Smooth muscle cell (in vitro differentiated cells): Measurements from ENCODE around the gene ADCYAP1. TPM values are rescaled to one million over a fixed set of nuclear protein-coding genes. Genes with fewer than 3 reads are reported as not detected.

ENCODE experiments used
- DNase-seq: peaks from one replicate; lab custom pipeline; 2025; ENCODE audit not compliant: unreplicated experiment; lab: John Stamatoyannopoulos, UW
- H2AFZ ChIP-seq: fragments of 200-600 bp; sonication (generic); 2 replicates; pipeline ENCODE4 v1.6.0; 2016; ENCODE audit warnings: antibody characterized with exemption, low read depth, mild to moderate bottlenecking
- H3F3A ChIP-seq: fragments of 200-600 bp; sonication (generic); 2 replicates; pipeline ENCODE4 v1.6.0; 2017; ENCODE audit warnings: antibody characterized with exemption, low read depth
- H3K27ac ChIP-seq: fragments of 200-600 bp; sonication (generic); 2 replicates; pipeline ENCODE4 v1.5.1; 2016; ENCODE audit warnings: low read depth, mild to moderate bottlenecking
- H3K27me3 ChIP-seq: fragments of 200-600 bp; sonication (generic); 2 replicates; pipeline ENCODE4 v1.6.1; 2016; ENCODE audit warnings: low read depth, mild to moderate bottlenecking
- H3K36me3 ChIP-seq: fragments of 200-600 bp; sonication (generic); 2 replicates; pipeline ENCODE4 v1.5.1; 2016; ENCODE audit warnings: low read depth
- H3K4me1 ChIP-seq: fragments of 200-600 bp; sonication (generic); 2 replicates; pipeline ENCODE4 v1.5.1; 2016; ENCODE audit warnings: low read depth
- H3K4me2 ChIP-seq: fragments of 200-600 bp; sonication (generic); 2 replicates; pipeline ENCODE4 v1.6.0; 2016; ENCODE audit warnings: mild to moderate bottlenecking
- H3K4me3 ChIP-seq: fragments of 200-600 bp; sonication (generic); 2 replicates; pipeline ENCODE4 v1.5.1; 2016; ENCODE audit warnings: mild to moderate bottlenecking
- H3K79me2 ChIP-seq: fragments of 200-600 bp; sonication (generic); 2 replicates; pipeline ENCODE4 v1.6.0; 2016; ENCODE audit warnings: low read depth, mild to moderate bottlenecking
- H3K9ac ChIP-seq: fragments of 200-600 bp; sonication (generic); 2 replicates; pipeline ENCODE4 v1.6.0; 2016; ENCODE audit warnings: low read depth
- H3K9me3 ChIP-seq: fragments of 200-600 bp; sonication (generic); replicated peaks from 2 replicates; pipeline ENCODE4 v1.5.1; 2016; ENCODE audit warnings: low read depth
- H4K20me1 ChIP-seq: fragments of 200-600 bp; sonication (generic); 2 replicates; pipeline ENCODE4 v1.6.0; 2016; ENCODE audit warnings: low read depth
- CTCF ChIP-seq: fragments of 200-600 bp; sonication (generic); IDR thresholded peaks from 2 replicates; pipeline ENCODE4 v1.5.1; 2017; ENCODE audit warnings: borderline replicate concordance, mild to moderate bottlenecking, antibody characterized with exemption; ENCODE audit not compliant: insufficient read depth, poor library complexity, severe bottlenecking
- WGBS: methylation state at CpG from one replicate; pipeline ENCODE4 v1.1.7; 2016; ENCODE audit warnings: low lambda C conversion rate; 5-methylcytosine and 5-hydroxymethylcytosine counted together
- polyA plus RNA-seq: library from polyadenylated mRNA; unstranded; fragments of >200 nt; fragmentation: Nextera tagmentation; extraction: Ambion mirVana; gene quantifications from 2 replicates; pipeline ENCODE4 v1.2.1, GENCODE V29; 2016
- total RNA-seq: library from RNA; depleted of rRNA; stranded (reverse); fragments of >200 nt; gene quantifications from 2 replicates; pipeline ENCODE4 v1.2.3, GENCODE V29; 2014

Gene ADCYAP1
- total and polyA plus RNA-seq, 2 experiments from 2014 or later = not detected

GRCh38 chr18:933082-933481 lies 28.4 kb downstream of the ADCYAP1 start:
- Histone ChIP-seq H3K27me3 (peaks cover 4% of the 10 kb centered on the region), H2AFZ (no peak overlapping the region), H3K9me3 (no peaks in the 10 kb centered on the region), H4K20me1 (no peaks in the 10 kb centered on the region), H3F3A (no peaks in the 10 kb centered on the region), H3K4me3 (no peak overlapping the region), H3K4me1 (no peaks in the 10 kb centered on the region), H3K27ac (no peak overlapping the region), H3K36me3 (no peaks in the 10 kb centered on the region), H3K4me2 (no peak overlapping the region), H3K9ac (no peak overlapping the region), H3K79me2 (no peaks in the 10 kb centered on the region)
- DNase-seq = no peak
- WGBS = 75% methylated on average over 2 of the region's 2 CpGs
- no peak for TF ChIP-seq CTCF

- Histone ChIP-seq H3K9me3 (no peaks in the 10 kb centered on the region), H2AFZ (no peak overlapping the region), H3K4me1 (no peaks in the 10 kb centered on the region), H4K20me1 (no peaks in the 10 kb centered on the region), H3K9ac (no peak overlapping the region), H3F3A (no peaks in the 10 kb centered on the region), H3K79me2 (no peaks in the 10 kb centered on the region), H3K27ac (no peak overlapping the region), H3K27me3 (no peaks in the 10 kb centered on the region), H3K36me3 (no peaks in the 10 kb centered on the region), H3K4me3 (no peak overlapping the region), H3K4me2 (no peak overlapping the region)
- no peak for DNase-seq
- no peak for TF ChIP-seq CTCF
- 83% methylated on average over 8 of the region's 8 CpGs for WGBS
Observed at GRCh38 chr18:934518-935133, 30.0 kb downstream of the ADCYAP1 start.

- H3K9ac ChIP-seq = no peak overlapping the region
- no peak overlapping the region for H3K4me2 ChIP-seq
- H3K79me2 ChIP-seq = no peaks in the 10 kb centered on the region
- H3K36me3 ChIP-seq = no peaks in the 10 kb centered on the region
- H2AFZ ChIP-seq = no peak overlapping the region
- no peaks in the 10 kb centered on the region for H3K4me1 ChIP-seq
- WGBS = 78% methylated on average over 6 of the region's 6 CpGs
- H3K27ac ChIP-seq = no peak overlapping the region
- no peaks in the 10 kb centered on the region for H3K27me3 ChIP-seq
- H4K20me1 ChIP-seq = no peaks in the 10 kb centered on the region
- no peak for TF ChIP-seq CTCF
- no peak overlapping the region for H3K4me3 ChIP-seq
- H3K9me3 ChIP-seq = no peaks in the 10 kb centered on the region
- no peak for DNase-seq
- no peaks in the 10 kb centered on the region for H3F3A ChIP-seq
Observed at GRCh38 chr18:936941-937340, 32.3 kb downstream of the ADCYAP1 start.

GRCh38 chr18:939166-939565 lies 34.5 kb downstream of the ADCYAP1 start:
- Histone ChIP-seq H3K9ac (no peak overlapping the region), H2AFZ (no peak overlapping the region), H3K27me3 (no peaks in the 10 kb centered on the region), H4K20me1 (no peaks in the 10 kb centered on the region), H3K4me1 (no peaks in the 10 kb centered on the region), H3K4me2 (no peak overlapping the region), H3K27ac (no peak overlapping the region), H3K36me3 (no peaks in the 10 kb centered on the region), H3K9me3 (no peaks in the 10 kb centered on the region), H3F3A (no peaks in the 10 kb centered on the region), H3K4me3 (no peak overlapping the region), H3K79me2 (no peaks in the 10 kb centered on the region)
- WGBS = 40% methylated on average over 4 of the region's 4 CpGs
- no peak for DNase-seq
- no peak for TF ChIP-seq CTCF
